HG03139 (cell line): ENCODE data around the gene INPPL1.
"Not testable (repeated sequence)": the region's sequence is repeated elsewhere in the genome, so short reads cannot be mapped to it uniquely, and the experiment has no call there.

Source experiments
- ATAC-seq: cut with Tn5 transposase; IDR thresholded peaks from one replicate; pipeline ENCODE4 v1.9.1; 2021; ENCODE audit not compliant: unreplicated experiment

The INPPL1 gene

GRCh38 chr11:72243173-72244059 is 18.8 kb downstream of the INPPL1 start:
- no peak for ATAC-seq

- ATAC-seq, result no peak
Measured at GRCh38 chr11:72244060-72244360, 19.4 kb downstream of the INPPL1 start, which contains the start of gene PHOX2A. TSS of gene PHOX2A (minus strand) at chr11:72244176. CDS start at chr11:72244004, 172 bp downstream.

GRCh38 chr11:72244361-72245262 is 20.0 kb downstream of the INPPL1 start:
- no peak for ATAC-seq

- no peak for ATAC-seq
Measured at GRCh38 chr11:72245263-72245816, 20.8 kb downstream of the INPPL1 start.

GRCh38 chr11:72247584-72247983 is 23.0 kb downstream of the INPPL1 start:
- ATAC-seq, result no peak

- no peak for ATAC-seq
Measured at GRCh38 chr11:72249961-72250360, 25.4 kb downstream of the INPPL1 start.

- no peak for ATAC-seq
Measured at GRCh38 chr11:72250661-72251464, 26.3 kb downstream of the INPPL1 start.

GRCh38 chr11:72251614-72252013 is 27.0 kb downstream of the INPPL1 start:
- no peak for ATAC-seq

- no peak for ATAC-seq
Measured at GRCh38 chr11:72253392-72253791, 28.8 kb downstream of the INPPL1 start.

GRCh38 chr11:72254299-72254993 is 29.9 kb downstream of the INPPL1 start:
- ATAC-seq, result no peak

GRCh38 chr11:72257570-72257969 is 33.0 kb downstream of the INPPL1 start:
- ATAC-seq, result no peak

GRCh38 chr11:72259490-72259889 is 34.9 kb downstream of the INPPL1 start:
- ATAC-seq, result no peak

- no peak for ATAC-seq
Measured at GRCh38 chr11:72260574-72260973, 36.0 kb downstream of the INPPL1 start.

- no peak for ATAC-seq
Measured at GRCh38 chr11:72263361-72263760, 38.8 kb downstream of the INPPL1 start.

- ATAC-seq, result no peak
Measured at GRCh38 chr11:72265951-72266350, 41.4 kb downstream of the INPPL1 start.

- ATAC-seq, result not testable (repeated sequence)
Measured at GRCh38 chr11:72266960-72267359, 42.4 kb downstream of the INPPL1 start.

GRCh38 chr11:72267956-72268617 is 43.5 kb downstream of the INPPL1 start:
- ATAC-seq, result no peak

- no peak for ATAC-seq
Measured at GRCh38 chr11:72271980-72272379, 47.4 kb downstream of the INPPL1 start.

- no peak for ATAC-seq
Measured at GRCh38 chr11:72274435-72274834, 49.9 kb downstream of the INPPL1 start.

- no peak for ATAC-seq
Measured at GRCh38 chr11:72278905-72279304, 54.3 kb downstream of the INPPL1 start.
